Body of pancreas (tissue), 4 donors: ENCODE data around the gene ADAM10. TPM values are rescaled to one million over a fixed set of nuclear protein-coding genes. Genes with fewer than 3 reads are reported as not detected.

Experiments
- ATAC-seq: fragments of 150-250 bp; one replicate; pipeline ENCODE4 v1.9.1; 2016
- DNase-seq, 4 donors: peaks; one replicate each; pipeline ENCODE4 v3.0.0-alpha.2; 2019
- H3K27ac ChIP-seq, 4 donors: fragments of 200-600 bp; sonication (generic); 1 replicate in 3 of 4; 2 replicates in 1 of 4; pipeline versions ENCODE4 v1.5.1 to v1.6.1; 2016 to 2019; ENCODE audit warnings: mild to moderate bottlenecking in 1 of 4, mixed read lengths in 1 of 4, moderate library complexity in 1 of 4
- H3K27me3 ChIP-seq, 2 donors: fragments of 200-600 bp; sonication (generic); one replicate each; pipeline ENCODE4 v1.6.0; 2016; ENCODE audit warnings: mild to moderate bottlenecking in 1 of 2
- H3K36me3 ChIP-seq, 2 donors: fragments of 200-600 bp; sonication (generic); replicated peaks in 1 of 2; 2 replicates each; pipeline ENCODE4 v1.5.1; 2016; ENCODE audit warnings: low read depth in 2 of 2; ENCODE audit not compliant: insufficient read depth in 1 of 2
- H3K4me1 ChIP-seq: fragments of 200-600 bp; sonication (generic); one replicate; pipeline ENCODE4 v1.6.0; 2016
- H3K4me3 ChIP-seq, 2 donors: fragments of 200-600 bp; sonication (generic); 1 replicate in 1 of 2; 2 replicates in 1 of 2; pipeline ENCODE4 v1.5.1; 2016 to 2019
- H3K9me3 ChIP-seq, 3 donors: fragments of 200-600 bp; sonication (generic); 1 replicate in 2 of 3; 2 replicates in 1 of 3; pipeline ENCODE4 v1.5.1; 2016
- CTCF ChIP-seq, 7 experiments: fragments of 450-650 bp in 4 of 7; fragments of 200-600 bp in 3 of 7; sonication (generic) in 3 of 7; IDR thresholded peaks; one replicate each; pipeline ENCODE4 v1.5.1; 2016 to 2019; ENCODE audit warnings: antibody characterized with exemption in 7 of 7
- POLR2A ChIP-seq, 3 donors: fragments of 450-650 bp; IDR thresholded peaks; one replicate each; pipeline ENCODE4 v1.6.1; 2016; ENCODE audit warnings: antibody characterized with exemption in 3 of 3, mild to moderate bottlenecking in 2 of 3
- WGBS, 2 donors: methylation state at CpG; one replicate each; pipeline ENCODE4 v1.1.5; 2017; 5-methylcytosine and 5-hydroxymethylcytosine counted together
- intact Hi-C: fragments of 100-400 bp; cut with DNase I; formaldehyde crosslinking; loops from one replicate; pipeline ENCODE4 v1.15.1; 2023
- total RNA-seq, 2 donors: library from RNA; depleted of rRNA; stranded (reverse); fragments of >200 nt; gene quantifications; one replicate each; pipeline ENCODE4 v1.1.0, GENCODE V29; 2016

ADAM10 gene
- 10 to 100 TPM; 29.1 to 35.6 TPM for total RNA-seq

- Histone ChIP-seq H3K9me3 (no peaks in the 10 kb centered on the region), H3K27ac (peak within 1 kb of the TSS; percentile 90 to 97 (median 94)), H3K4me3 (peak within 1 kb of the TSS; percentile 84 to 99), H3K4me1 (peaks cover 17% of the 10 kb centered on the region), H3K27me3 (no peaks in the 10 kb centered on the region), H3K36me3 (no peaks in the 10 kb centered on the region)
- DNase-seq (peak; percentile 99), ATAC-seq (peak; percentile 98)
- 0% methylated on average over 42 to 59 of the region's 62 CpGs for WGBS, 2 donors
- TF ChIP-seq CTCF (IDR thresholded peaks at IDR 0.05), result peak in 1 of 7 experiments; percentile 11
- TF ChIP-seq POLR2A (IDR thresholded peaks at IDR 0.05), result peak; percentile 60 to 94 (median 93)
- intact Hi-C loops, result no loop called here
These were observed at the start of gene ADAM10 for GRCh38 chr15:58749532-58750337. Gene ADAM10, minus strand, starts transcription at chr15:58749707. Its CDS starts 173 bp downstream, at chr15:58749534.

- TF ChIP-seq CTCF (IDR thresholded peaks at IDR 0.05) (no peak), POLR2A (IDR thresholded peaks at IDR 0.05) (no peak)
- ATAC-seq (no peak), DNase-seq (no peak)
- Histone ChIP-seq H3K27ac (no peak overlapping the region), H3K4me1 (no peaks in the 10 kb centered on the region), H3K9me3 (no peaks in the 10 kb centered on the region), H3K27me3 (no peaks in the 10 kb centered on the region), H3K36me3 (no peaks in the 10 kb centered on the region), H3K4me3 (no peak overlapping the region)
- intact Hi-C loops, result no loop called here
- 60 to 63% methylated on average over 3 of the region's 3 CpGs for WGBS, 2 donors
These were observed 48.0 kb upstream of the ADAM10 start for GRCh38 chr15:58797505-58797904.

GRCh38 chr15:58795825-58796224 is 46.3 kb upstream of the ADAM10 start:
- no peaks in the 10 kb centered on the region for H3K27me3 ChIP-seq
- H3K4me1 ChIP-seq, result no peaks in the 10 kb centered on the region
- ATAC-seq, result no peak
- no peaks in the 10 kb centered on the region for H3K36me3 ChIP-seq
- no peak overlapping the region for H3K4me3 ChIP-seq
- no peak for TF ChIP-seq POLR2A (IDR thresholded peaks at IDR 0.05)
- intact Hi-C loops, result no loop called here
- 62 to 63% methylated on average over 2 of the region's 2 CpGs for WGBS, 2 donors
- H3K9me3 ChIP-seq, result no peaks in the 10 kb centered on the region
- DNase-seq, result no peak
- H3K27ac ChIP-seq, result no peak overlapping the region

- no peaks in the 10 kb centered on the region for H3K36me3 ChIP-seq
- H3K27me3 ChIP-seq, result no peaks in the 10 kb centered on the region
- DNase-seq (peak in 3 of 4 donors; percentile 41 to 62 (median 52)), ATAC-seq (peak; percentile 62)
- 63 to 67% methylated on average over 6 of the region's 6 CpGs for WGBS, 2 donors
- no peak for TF ChIP-seq CTCF (IDR thresholded peaks at IDR 0.05)
- no peak for TF ChIP-seq POLR2A (IDR thresholded peaks at IDR 0.05)
- peak overlapping the region in 2 of 4 donors; percentile 1 to 39 for H3K27ac ChIP-seq
- intact Hi-C loops, result no loop called here
- no peaks in the 10 kb centered on the region for H3K9me3 ChIP-seq
- no peaks in the 10 kb centered on the region for H3K4me1 ChIP-seq
- H3K4me3 ChIP-seq, result no peak overlapping the region
These were observed 44.4 kb upstream of the ADAM10 start for GRCh38 chr15:58793862-58794261.

- no peaks in the 10 kb centered on the region for H3K27me3 ChIP-seq
- ATAC-seq, result no peak
These were observed 38.7 kb upstream of the ADAM10 start for GRCh38 chr15:58788056-58788710.

More at GRCh38 chr15:58788056-58788710, 38.7 kb upstream of the ADAM10 start:
- WGBS, 2 donors, result 94 to 96% methylated on average over 3 of the region's 3 CpGs
- intact Hi-C loops, result no loop called here
- Histone ChIP-seq H3K9me3 (no peaks in the 10 kb centered on the region), H3K36me3 (no peaks in the 10 kb centered on the region), H3K4me3 (no peak overlapping the region), H3K4me1 (no peaks in the 10 kb centered on the region), H3K27ac (no peak overlapping the region)
- DNase-seq, result no peak
- TF ChIP-seq POLR2A (IDR thresholded peaks at IDR 0.05) (no peak), CTCF (IDR thresholded peaks at IDR 0.05) (no peak)
